GM12891 (cell line): ENCODE results near the gene CCDC77.

Experiments used
- PAX5 ChIP-seq: IDR thresholded peaks from 2 replicates; pipeline ENCODE4 v1.6.1; 2011; ENCODE audit warnings: low read length, moderate library complexity, mild to moderate bottlenecking; ENCODE audit not compliant: insufficient read depth, severe bottlenecking
- POLR2A ChIP-seq: IDR thresholded peaks from 2 replicates; pipeline ENCODE4 v1.6.1; 2011; ENCODE audit warnings: low read depth, low read length, control low read depth
- POLR2AphosphoS5 ChIP-seq: IDR thresholded peaks from 2 replicates; pipeline ENCODE4 v1.6.1; 2011; ENCODE audit warnings: low read depth, low read length, control low read depth
- POU2F2 ChIP-seq: IDR thresholded peaks from 2 replicates; pipeline ENCODE4 v1.6.1; 2011; ENCODE audit warnings: low read depth, mild to moderate bottlenecking, control low read depth, low read length, moderate library complexity
- SPI1 ChIP-seq: IDR thresholded peaks from 2 replicates; pipeline ENCODE4 v1.6.1; 2011; ENCODE audit warnings: low read depth, low read length, control low read depth
- TAF1 ChIP-seq: IDR thresholded peaks from 2 replicates; pipeline ENCODE4 v1.6.1; 2011; ENCODE audit warnings: low read depth, low read length, control low read depth

GRCh38 chr12:388012-388411 lies 13.4 kb upstream of the CCDC77 start:
- no peak for TF ChIP-seq POLR2A
- no peak for TF ChIP-seq PAX5
- no peak for TF ChIP-seq POLR2AphosphoS5
- no peak for TF ChIP-seq TAF1
- TF ChIP-seq SPI1 = no peak
- TF ChIP-seq POU2F2 = no peak
